A549 treated with AZD2906 at 1 μM for 4 hours (cell line): Measurements from ENCODE around the gene APOL2. TPM values are rescaled to one million over a fixed set of nuclear protein-coding genes. Genes with fewer than 3 reads are reported as not detected.

Experiments used
- total RNA-seq: library from RNA; stranded (reverse); fragments of 200-300 nt; extraction: Qiagen RNA extraction; gene quantifications from 5 replicates; pipeline ENCODE4 v1.2.3, GENCODE V29; 2022

Gene APOL2
- total RNA-seq: 62.9 to 87.6 TPM (median 65.8 TPM) in 5 replicates

DNA sequence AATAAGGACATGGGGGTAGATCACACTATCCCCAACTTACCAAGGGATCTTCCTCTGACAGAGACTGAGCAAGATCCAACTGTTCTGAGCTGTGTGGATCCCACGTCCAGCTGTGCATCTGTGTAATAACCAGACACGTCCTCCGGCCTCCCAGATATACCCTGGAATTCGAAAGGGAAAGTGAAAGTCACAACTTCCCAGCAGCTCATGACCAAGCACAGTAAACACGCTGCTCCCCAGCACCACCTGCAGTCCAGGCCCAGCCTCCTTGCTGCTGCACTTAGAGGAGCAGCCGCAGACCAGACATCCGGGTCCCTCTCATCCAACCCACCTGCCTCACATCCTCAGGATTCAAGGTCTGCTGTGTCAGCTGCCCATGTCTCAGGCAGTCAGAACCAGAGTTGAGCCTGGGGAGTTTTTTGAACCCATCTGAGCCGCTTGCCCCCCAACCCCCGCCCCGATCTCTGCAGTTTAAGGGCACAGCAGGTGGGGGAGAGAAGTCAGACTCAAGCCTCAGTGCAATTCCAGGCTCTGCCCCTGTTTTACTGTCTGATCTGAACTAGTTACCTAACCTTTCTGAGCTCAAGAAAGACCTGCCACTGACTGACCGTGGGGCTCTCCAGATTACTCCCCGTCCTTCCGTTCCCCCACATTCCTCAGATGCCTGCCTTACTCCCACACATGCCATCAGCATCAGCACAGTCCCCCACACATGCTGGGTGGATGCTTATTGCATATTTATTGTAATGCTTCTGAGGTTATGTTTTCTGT, at the start of gene APOL2:
Gene APOL2 (minus strand): TSS at position 127 of the 771 bp plus-strand sequence. CDS start 6,365 bp downstream, outside the sequence.

GRCh38 chr22:36252754-36253522, 13.6 kb upstream of the APOL2 start, which contains the start of gene APOL1:
APOL1 (plus strand) TSS chr22:36253133; CDS start chr22:36254956, 1,823 bp downstream.

GRCh38 chr22:36201630-36202319, 37.6 kb downstream of the APOL2 start, which contains the start of gene APOL4:
APOL4 (minus strand) TSS chr22:36201809; CDS start chr22:36201734, 75 bp downstream.

Other genes starting within 250 kb of the APOL2 start
- gene RBFOX2, start 210.7 kb downstream of the APOL2 start, total RNA-seq: 22.7 to 27.3 TPM (median 26.4 TPM) in 5 replicates
- 0.05 to 0.22 TPM (median 0.15 TPM) in 3 of 5 replicates, not detected in the others for gene APOL3, start 78.8 kb downstream of the APOL2 start, total RNA-seq
- 0.01 to 0.05 TPM (median 0.03 TPM) in 4 of 5 replicates, not detected in the other for gene APOL4, start 37.7 kb downstream of the APOL2 start, total RNA-seq
- 14.9 to 21.3 TPM (median 17.2 TPM) in 5 replicates for gene APOL1, start 13.6 kb upstream of the APOL2 start, total RNA-seq
- 148 to 177 TPM (median 148 TPM) in 5 replicates for gene MYH9, start 148.4 kb upstream of the APOL2 start, total RNA-seq
- gene TXN2, start 242.1 kb upstream of the APOL2 start, total RNA-seq: 55.5 to 73.4 TPM (median 68.4 TPM) in 5 replicates